GM12873 (cell line): ENCODE data around the gene NEDD4L.

Source experiments
- TF ChIP-seq, protein P1 (sequence below): IDR thresholded peaks from 2 replicates; pipeline ENCODE4 v1.5.1; 2012; ENCODE audit warnings: low read depth, mild to moderate bottlenecking, moderate library complexity, low read length, control low read depth; ENCODE audit not compliant: insufficient read depth; ENCODE audit errors: missing control alignments

The NEDD4L gene

GRCh38 chr18:58161659-58162058 is 117.6 kb downstream of the NEDD4L start:
- TF ChIP-seq, protein P1, sequence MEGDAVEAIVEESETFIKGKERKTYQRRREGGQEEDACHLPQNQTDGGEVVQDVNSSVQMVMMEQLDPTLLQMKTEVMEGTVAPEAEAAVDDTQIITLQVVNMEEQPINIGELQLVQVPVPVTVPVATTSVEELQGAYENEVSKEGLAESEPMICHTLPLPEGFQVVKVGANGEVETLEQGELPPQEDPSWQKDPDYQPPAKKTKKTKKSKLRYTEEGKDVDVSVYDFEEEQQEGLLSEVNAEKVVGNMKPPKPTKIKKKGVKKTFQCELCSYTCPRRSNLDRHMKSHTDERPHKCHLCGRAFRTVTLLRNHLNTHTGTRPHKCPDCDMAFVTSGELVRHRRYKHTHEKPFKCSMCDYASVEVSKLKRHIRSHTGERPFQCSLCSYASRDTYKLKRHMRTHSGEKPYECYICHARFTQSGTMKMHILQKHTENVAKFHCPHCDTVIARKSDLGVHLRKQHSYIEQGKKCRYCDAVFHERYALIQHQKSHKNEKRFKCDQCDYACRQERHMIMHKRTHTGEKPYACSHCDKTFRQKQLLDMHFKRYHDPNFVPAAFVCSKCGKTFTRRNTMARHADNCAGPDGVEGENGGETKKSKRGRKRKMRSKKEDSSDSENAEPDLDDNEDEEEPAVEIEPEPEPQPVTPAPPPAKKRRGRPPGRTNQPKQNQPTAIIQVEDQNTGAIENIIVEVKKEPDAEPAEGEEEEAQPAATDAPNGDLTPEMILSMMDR = no peak

GRCh38 chr18:58162127-58162526 is 118.1 kb downstream of the NEDD4L start:
- TF ChIP-seq, protein P1 = no peak

DNA sequence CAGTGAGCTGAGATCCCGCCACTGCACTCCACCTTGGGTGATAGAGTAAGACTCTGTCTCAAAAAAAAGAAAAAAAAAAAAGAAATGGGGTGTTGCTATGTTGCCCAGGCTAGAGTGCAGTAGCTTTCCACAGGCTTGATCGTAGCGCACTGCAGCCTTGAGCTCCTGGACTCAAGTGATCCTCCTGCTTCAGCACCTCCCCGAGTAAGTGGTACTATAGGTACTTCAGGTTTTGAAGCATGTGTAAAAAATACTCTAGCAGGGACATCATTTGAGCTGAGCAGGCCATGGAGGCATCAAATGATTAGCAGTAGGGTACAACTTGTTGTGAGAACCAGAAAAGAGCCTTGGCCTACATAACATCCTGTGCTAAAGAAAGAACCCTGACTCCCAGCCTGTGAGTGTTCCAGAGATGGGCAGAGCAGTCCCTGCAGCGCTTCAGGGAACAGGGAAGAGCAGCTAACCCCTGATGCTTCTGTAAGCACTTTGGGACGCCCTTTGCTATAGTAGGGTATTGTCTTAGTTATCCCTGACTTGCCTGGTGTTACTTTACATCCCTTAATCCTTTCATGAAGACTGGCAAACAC is 119.1 kb downstream of the NEDD4L start:
- TF ChIP-seq, protein P1 = no peak

DNA sequence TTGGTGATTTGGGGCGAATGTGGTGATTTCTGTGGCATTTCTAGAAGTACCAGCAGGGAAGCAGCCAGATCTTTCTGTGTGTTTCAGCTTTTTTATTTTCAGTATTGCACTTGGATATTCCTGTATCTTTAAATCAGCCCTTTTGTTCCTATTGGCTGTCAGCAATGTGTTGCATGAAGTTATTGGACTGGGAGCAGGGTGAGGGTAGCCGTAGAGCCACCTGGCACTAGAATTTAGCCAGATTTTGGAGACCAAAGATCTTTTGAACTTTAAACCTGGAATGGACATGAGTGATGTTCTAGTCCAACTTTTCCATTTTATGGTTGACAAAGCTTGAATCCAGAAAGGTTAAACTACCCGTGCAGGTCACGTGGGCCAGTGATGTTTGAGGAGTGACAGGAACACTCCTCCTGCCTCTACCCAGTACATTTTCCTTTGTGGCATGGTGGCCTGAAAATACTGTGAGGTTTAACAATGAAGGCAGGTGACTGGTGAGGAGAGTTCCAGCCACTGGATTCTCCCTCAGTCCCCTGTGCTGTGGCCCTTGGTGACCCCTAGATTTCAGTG is 122.3 kb downstream of the NEDD4L start:
- TF ChIP-seq, protein P1 = no peak

- TF ChIP-seq, protein P1 = no peak
Measured at GRCh38 chr18:58167073-58167472, 123.0 kb downstream of the NEDD4L start.

DNA sequence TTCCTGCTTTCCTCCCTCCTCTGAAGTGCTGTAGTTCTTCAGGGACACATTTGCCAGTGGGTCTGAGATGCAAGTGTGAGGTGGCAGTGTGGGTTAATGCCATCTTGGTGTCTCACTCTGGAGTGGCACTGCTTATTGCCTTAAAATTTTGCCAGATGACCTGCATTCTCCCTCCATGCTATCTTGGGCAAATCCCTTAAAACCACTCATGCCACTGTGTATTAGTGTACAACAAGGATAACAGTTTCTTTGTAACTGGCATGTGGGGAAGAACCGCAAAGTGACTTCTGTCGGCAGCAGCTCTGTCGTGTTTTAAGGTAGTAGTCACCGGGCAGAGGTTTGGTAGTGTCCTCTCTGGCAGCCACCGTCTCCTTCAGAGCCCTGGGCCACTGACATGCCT is 124.2 kb downstream of the NEDD4L start:
- TF ChIP-seq, protein P1 = no peak

DNA sequence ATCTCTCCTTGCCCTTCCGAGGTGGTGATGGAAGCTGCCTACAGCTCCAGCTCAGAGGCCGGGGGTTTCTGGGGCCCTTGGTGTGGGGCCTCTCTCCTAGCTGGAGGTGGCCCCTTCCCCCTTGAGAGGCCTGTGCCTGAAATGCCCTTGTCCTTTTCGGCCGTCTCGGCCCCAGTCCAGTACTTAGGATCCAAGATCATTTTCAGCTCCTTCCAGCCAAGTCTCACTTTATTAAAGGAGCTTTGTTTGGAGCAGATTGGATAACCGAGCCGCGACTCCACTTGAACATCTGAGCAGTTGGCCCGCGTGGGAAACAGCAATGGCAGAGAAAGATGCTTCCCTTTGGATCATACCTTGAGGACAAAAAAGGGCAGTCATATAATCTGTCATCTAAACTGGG is 125.0 kb downstream of the NEDD4L start:
- TF ChIP-seq, protein P1 = no peak
